Cortex of kidney (tissue), 1 donor: ENCODE results near the gene FTCDNL1.

Source experiments
- DNase-seq: peaks from one replicate; lab custom pipeline; 2025; lab: John Stamatoyannopoulos, UW

Gene FTCDNL1

GRCh38 chr2:199850718-199851500, at the start of gene FTCDNL1:
Gene FTCDNL1 (minus strand): TSS chr2:199851192. CDS start chr2:199848962, 2,230 bp downstream.
- DNase-seq = no peak

GRCh38 chr2:199896617-199897016, 45.6 kb upstream of the FTCDNL1 start:
- DNase-seq = no peak

DNA sequence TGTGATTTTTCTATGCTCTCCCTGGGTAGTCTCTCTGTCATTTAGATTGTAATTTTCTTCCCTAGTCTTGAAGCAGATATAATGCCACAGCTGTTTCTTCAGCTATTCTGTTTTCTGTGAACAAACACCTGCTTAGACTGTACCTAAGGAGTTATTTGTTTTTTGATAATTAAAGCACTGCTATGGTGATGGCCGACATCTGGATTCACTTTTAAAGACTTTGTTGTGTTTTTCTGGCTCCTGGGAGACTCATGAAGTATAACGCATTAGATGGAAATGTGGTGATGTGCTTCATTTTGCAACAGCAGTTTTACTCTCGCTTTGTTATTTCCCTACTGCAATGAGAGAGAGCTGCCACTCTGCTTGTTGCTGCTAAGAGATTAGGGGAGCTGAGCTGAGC, 44.4 kb upstream of the FTCDNL1 start:
- no peak for DNase-seq

- no peak for DNase-seq
Observed at GRCh38 chr2:199883474-199884212, 32.7 kb upstream of the FTCDNL1 start.

- DNase-seq = no peak
Observed at GRCh38 chr2:199882667-199883066, 31.7 kb upstream of the FTCDNL1 start.

DNA sequence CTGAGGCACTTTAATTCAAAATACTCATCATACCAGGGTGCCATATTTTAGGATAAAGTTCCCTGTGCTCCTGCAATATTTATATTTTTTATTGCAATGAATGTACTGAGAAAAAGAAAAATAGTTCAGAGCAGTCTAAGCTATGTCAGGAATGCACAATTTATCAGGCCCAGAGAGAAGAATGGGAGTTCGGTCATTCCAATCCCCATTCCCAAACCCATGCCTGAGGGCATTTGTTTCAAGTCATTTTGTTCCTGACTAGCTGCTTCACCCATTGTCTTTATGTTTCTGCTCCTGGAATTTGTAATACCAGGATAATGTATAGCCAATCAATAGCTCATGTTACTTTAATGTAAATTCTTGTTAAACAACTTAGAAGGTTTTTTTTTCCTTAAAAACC, 24.4 kb upstream of the FTCDNL1 start:
- DNase-seq = no peak

DNA sequence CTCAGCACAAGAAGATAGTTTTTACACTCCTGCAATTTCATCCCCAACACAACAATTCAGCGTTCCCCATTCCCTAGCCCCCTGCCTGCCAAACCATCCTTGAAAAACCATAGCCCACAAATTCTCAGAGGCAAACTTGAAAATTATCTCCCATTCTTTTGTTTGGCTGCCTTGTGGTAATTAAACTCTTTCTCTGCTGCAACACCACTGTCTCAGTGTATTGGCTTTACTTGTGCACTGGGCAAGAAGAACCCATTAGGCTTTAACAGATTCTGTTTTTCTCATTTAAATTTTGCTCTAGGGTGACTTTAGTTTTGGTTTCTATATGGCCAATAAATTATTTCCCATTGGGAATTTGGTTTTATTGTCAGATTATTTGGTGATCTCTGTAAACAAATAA, 23.2 kb upstream of the FTCDNL1 start:
- no peak for DNase-seq

GRCh38 chr2:199870581-199870980, 19.6 kb upstream of the FTCDNL1 start:
- DNase-seq = no peak

- DNase-seq = no peak
Observed at GRCh38 chr2:199869653-199870052, 18.7 kb upstream of the FTCDNL1 start.

GRCh38 chr2:199869227-199869541, 18.2 kb upstream of the FTCDNL1 start:
- no peak for DNase-seq

GRCh38 chr2:199868431-199869226, 17.6 kb upstream of the FTCDNL1 start:
- DNase-seq = no peak

DNA sequence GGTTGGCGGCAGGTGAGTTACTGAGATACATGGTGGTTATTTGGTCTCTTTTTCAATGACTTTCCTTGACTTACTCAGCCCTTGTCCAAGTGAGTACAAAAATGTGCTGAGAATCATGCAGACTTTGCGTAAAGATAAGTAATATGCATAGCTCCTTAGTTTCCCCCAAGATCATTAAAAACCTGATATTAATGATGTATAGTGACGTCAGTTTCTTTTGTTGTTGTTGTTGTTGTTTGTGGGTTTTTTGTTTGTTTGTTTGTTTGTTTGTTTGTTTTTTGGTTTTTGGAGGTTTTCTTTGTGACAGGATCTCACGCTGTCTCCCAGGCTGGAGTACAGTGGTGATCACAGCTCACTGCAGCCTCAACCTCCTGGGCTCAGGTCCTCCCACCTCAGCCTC, 14.9 kb upstream of the FTCDNL1 start:
- no peak for DNase-seq

DNA sequence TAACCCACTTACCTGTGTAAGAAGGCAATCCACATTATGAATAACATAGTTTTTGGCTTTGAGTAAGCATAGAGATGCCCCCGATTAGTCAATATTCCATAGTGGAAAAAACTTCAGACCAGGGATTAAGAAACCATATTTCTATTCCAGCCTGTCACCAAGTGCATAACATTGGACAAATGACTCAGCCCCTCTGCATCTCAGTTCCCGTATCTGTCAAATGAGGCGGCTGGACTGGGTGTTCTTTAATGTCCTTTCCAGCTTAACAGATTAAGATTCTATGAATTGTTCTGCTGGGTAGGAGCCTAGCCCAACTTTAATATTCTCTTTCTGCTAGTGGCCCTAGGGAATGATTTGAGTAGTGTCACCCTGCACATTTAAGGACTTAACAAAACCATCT, 11.8 kb upstream of the FTCDNL1 start:
- DNase-seq = no peak

- no peak for DNase-seq
Observed at GRCh38 chr2:199861132-199861774, 10.3 kb upstream of the FTCDNL1 start.

GRCh38 chr2:199855812-199856211, 4.8 kb upstream of the FTCDNL1 start:
- DNase-seq = no peak

DNA sequence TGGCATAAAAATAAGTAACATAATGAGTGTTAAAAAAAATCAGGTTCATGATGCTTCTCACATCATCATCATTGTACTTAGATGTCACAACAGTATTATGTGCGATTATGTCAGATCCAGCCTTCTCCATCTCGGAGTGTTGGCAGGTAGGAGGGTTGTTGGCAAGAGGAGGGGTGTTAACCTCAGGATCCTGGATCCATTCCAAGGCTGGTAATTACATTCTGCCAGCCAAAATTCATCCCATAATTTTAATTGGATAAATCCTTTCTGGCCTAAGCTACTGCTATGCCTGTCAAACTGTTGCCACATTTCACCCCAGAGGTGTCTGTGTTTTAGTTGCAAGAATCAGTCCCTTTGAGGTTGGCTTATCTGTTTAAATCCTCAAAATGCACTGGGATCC, 891 bp upstream of the FTCDNL1 start:
- no peak for DNase-seq

GRCh38 chr2:199851501-199851810, 464 bp upstream of the FTCDNL1 start:
- DNase-seq = no peak

- DNase-seq = no peak
Observed at GRCh38 chr2:199850218-199850717, 724 bp downstream of the FTCDNL1 start.

- DNase-seq = no peak
Observed at GRCh38 chr2:199848389-199849130, 2.4 kb downstream of the FTCDNL1 start.

- DNase-seq = no peak
Observed at GRCh38 chr2:199847181-199847864, 3.7 kb downstream of the FTCDNL1 start.
